GM23248 (cell line): Measurements from ENCODE around the gene ZNF816. TPM values are rescaled to one million over a fixed set of nuclear protein-coding genes. Genes with fewer than 3 reads are reported as not detected.

Source experiments
- DNase-seq: peaks from one replicate; pipeline ENCODE4 v3.0.0-alpha.2; 2015
- H2AFZ ChIP-seq: fragments of 200-600 bp; sonication (generic); 2 replicates; pipeline ENCODE4 v1.6.1; 2016; ENCODE audit warnings: antibody characterized with exemption
- H3F3A ChIP-seq: fragments of 200-600 bp; sonication (generic); 2 replicates; pipeline ENCODE4 v1.6.1; 2016; ENCODE audit warnings: mild to moderate bottlenecking, antibody characterized with exemption, mixed run types; ENCODE audit not compliant: insufficient read depth
- H3K27ac ChIP-seq: fragments of 200-600 bp; sonication (generic); 2 replicates; pipeline ENCODE4 v1.5.1; 2016; ENCODE audit warnings: mild to moderate bottlenecking
- H3K27me3 ChIP-seq: fragments of 200-600 bp; sonication (generic); replicated peaks from 2 replicates; pipeline ENCODE4 v1.6.1; 2016; ENCODE audit warnings: mild to moderate bottlenecking; ENCODE audit not compliant: insufficient read depth
- H3K36me3 ChIP-seq: fragments of 200-600 bp; sonication (generic); 2 replicates; pipeline ENCODE4 v1.6.1; 2016; ENCODE audit warnings: low read depth, mild to moderate bottlenecking
- H3K4me1 ChIP-seq: fragments of 200-600 bp; sonication (generic); 2 replicates; pipeline ENCODE4 v1.6.1; 2016; ENCODE audit warnings: mild to moderate bottlenecking; ENCODE audit not compliant: insufficient read depth
- H3K4me2 ChIP-seq: fragments of 200-600 bp; sonication (generic); one replicate; pipeline ENCODE4 v1.6.1; 2016; ENCODE audit warnings: mild to moderate bottlenecking; ENCODE audit not compliant: unreplicated experiment
- H3K4me3 ChIP-seq: fragments of 200-600 bp; sonication (generic); 2 replicates; pipeline ENCODE4 v1.5.1; 2016; ENCODE audit warnings: mild to moderate bottlenecking
- H3K79me2 ChIP-seq: fragments of 200-600 bp; sonication (generic); 2 replicates; pipeline ENCODE4 v1.6.1; 2016; ENCODE audit warnings: mild to moderate bottlenecking; ENCODE audit not compliant: insufficient read depth
- H3K9ac ChIP-seq: fragments of 200-600 bp; sonication (generic); 2 replicates; pipeline ENCODE4 v1.6.1; 2016; ENCODE audit warnings: mild to moderate bottlenecking
- H3K9me2 ChIP-seq: fragments of 200-600 bp; sonication (generic); 2 replicates; pipeline ENCODE4 v1.6.1; 2016; ENCODE audit warnings: mixed run types, mild to moderate bottlenecking, moderate library complexity; ENCODE audit not compliant: insufficient read depth
- H3K9me3 ChIP-seq: fragments of 200-600 bp; sonication (generic); one replicate; pipeline ENCODE4 v1.6.1; 2017; ENCODE audit warnings: low read depth
- H4K20me1 ChIP-seq: fragments of 200-600 bp; sonication (generic); 2 replicates; pipeline ENCODE4 v1.6.0; 2016; ENCODE audit not compliant: insufficient read depth
- EZH2 ChIP-seq: fragments of 200-600 bp; sonication (generic); IDR thresholded peaks from 2 replicates; pipeline ENCODE4 v1.6.1; 2018; ENCODE audit warnings: antibody characterized with exemption, mild to moderate bottlenecking; ENCODE audit not compliant: insufficient read depth, poor library complexity, severe bottlenecking
- EZH2phosphoT487 ChIP-seq: fragments of 200-600 bp; sonication (generic); IDR thresholded peaks from 2 replicates; pipeline ENCODE4 v1.6.1; 2018; ENCODE audit warnings: antibody characterized with exemption, moderate library complexity, mild to moderate bottlenecking, low read depth; ENCODE audit not compliant: insufficient read depth
- WGBS, 2 experiments: methylation state at CpG; one replicate each; pipeline ENCODE4 v1.1.6; 2015 to 2017; ENCODE audit warnings: low lambda C conversion rate in 2 of 2, low coverage in 1 of 2; ENCODE audit errors: missing lambda C conversion rate in 2 of 2; 5-methylcytosine and 5-hydroxymethylcytosine counted together
- in situ Hi-C: fragments of 300-500 bp; cut with MboI; formaldehyde crosslinking; loops from 2 replicates; pipeline ENCODE4 v1.15.0; 2020
- polyA plus RNA-seq: library from polyadenylated mRNA; unstranded; fragments of >200 nt; fragmentation: Nextera tagmentation; extraction: Ambion mirVana; gene quantifications from 2 replicates; pipeline ENCODE4 v1.2.1, GENCODE V29; 2016
- total RNA-seq: library from RNA; depleted of rRNA; stranded (reverse); fragments of >200 nt; shearing (Covaris generic); gene quantifications from 2 replicates; pipeline ENCODE4 v1.2.3, GENCODE V29; 2014

The ZNF816 gene
- total and polyA plus RNA-seq, 2 experiments from 2014 or later = 3.0 to 4.3 TPM

DNA sequence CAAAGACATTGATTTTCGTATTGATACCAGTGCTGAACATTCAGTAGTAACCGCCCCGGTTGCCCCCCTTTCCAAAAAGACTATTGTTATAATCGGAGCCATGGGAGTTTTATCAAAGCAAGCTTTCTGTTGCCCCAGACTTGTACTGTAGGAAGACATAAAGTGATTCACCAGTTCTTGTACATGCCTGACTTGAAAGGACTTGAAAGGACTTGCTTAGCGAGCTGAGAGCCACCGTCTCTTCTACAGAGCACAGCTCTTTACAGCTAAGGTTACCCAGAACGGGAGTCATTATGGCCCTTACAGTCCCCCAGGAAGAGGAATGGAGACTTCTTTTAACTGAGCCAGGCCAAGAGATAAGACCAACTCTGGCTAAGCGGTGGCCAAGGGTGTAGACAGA is 5.1 kb downstream of the ZNF816 start:
- no peak overlapping the region for H3K27ac ChIP-seq
- no peak overlapping the region for H2AFZ ChIP-seq
- no peak overlapping the region for H3K4me2 ChIP-seq
- whole genome bisulfite sequencing, 2 experiments = 92 to 93% methylated on average over 8 of the region's 8 CpGs
- in situ Hi-C loops = no loop called here
- H3K4me1 ChIP-seq = 0 out of 2 replicates have a peak, but pooled peaks cover 11% of the 10 kb centered on the region
- H3K79me2 ChIP-seq = peaks cover 41% of the 10 kb centered on the region
- no peaks in the 10 kb centered on the region for H4K20me1 ChIP-seq
- DNase-seq = no peak
- H3K9me2 ChIP-seq = no peaks in the 10 kb centered on the region
- H3F3A ChIP-seq = peaks cover 5% of the 10 kb centered on the region; the same call in 1 of the 2 replicates
- peaks cover 12% of the 10 kb centered on the region for H3K36me3 ChIP-seq
- H3K9ac ChIP-seq = no peak overlapping the region
- H3K27me3 ChIP-seq = no peaks in the 10 kb centered on the region
- H3K9me3 ChIP-seq = no peaks in the 10 kb centered on the region
- no peak overlapping the region for H3K4me3 ChIP-seq
- no peak for TF ChIP-seq EZH2phosphoT487
- TF ChIP-seq EZH2 = no peak

DNA sequence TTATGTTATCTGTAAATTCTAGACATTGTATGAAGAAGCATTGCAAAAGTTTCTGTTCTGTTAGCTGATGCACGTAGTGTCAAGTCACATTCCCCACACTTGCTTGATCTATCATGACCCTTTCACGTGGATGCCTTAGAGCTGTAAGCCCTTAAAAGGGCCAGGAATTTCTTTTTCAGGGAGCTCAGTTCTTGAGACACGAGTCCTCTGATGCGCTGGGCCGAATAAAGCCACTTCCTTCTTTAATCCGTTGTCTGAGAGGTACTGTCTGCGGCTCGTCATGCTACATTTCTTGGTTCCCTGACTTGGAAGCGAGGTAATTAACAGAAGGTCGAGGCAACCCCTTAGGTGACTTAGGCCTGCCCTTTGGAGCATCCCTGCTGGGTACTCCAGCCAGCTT is 5.8 kb downstream of the ZNF816 start:
- H3K27ac ChIP-seq = no peak overlapping the region
- DNase-seq = no peak
- H4K20me1 ChIP-seq = no peaks in the 10 kb centered on the region
- no peak overlapping the region for H3K4me2 ChIP-seq
- WGBS, 2 experiments = 95 to 97% methylated on average over 10 of the region's 10 CpGs
- in situ Hi-C loops = no loop called here
- H3K4me3 ChIP-seq = no peak overlapping the region
- no peaks in the 10 kb centered on the region for H3K27me3 ChIP-seq
- H3K9me2 ChIP-seq = no peaks in the 10 kb centered on the region
- TF ChIP-seq EZH2 = no peak
- TF ChIP-seq EZH2phosphoT487 = no peak
- H3K9me3 ChIP-seq = no peaks in the 10 kb centered on the region
- H3K36me3 ChIP-seq = peaks cover 19% of the 10 kb centered on the region
- no peak overlapping the region for H2AFZ ChIP-seq
- peaks cover 39% of the 10 kb centered on the region for H3K79me2 ChIP-seq
- H3K9ac ChIP-seq = no peak overlapping the region
- peaks cover 3% of the 10 kb centered on the region; the same call in 1 of the 2 replicates for H3F3A ChIP-seq
- H3K4me1 ChIP-seq = 0 out of 2 replicates have a peak, but pooled peaks cover 11% of the 10 kb centered on the region

DNA sequence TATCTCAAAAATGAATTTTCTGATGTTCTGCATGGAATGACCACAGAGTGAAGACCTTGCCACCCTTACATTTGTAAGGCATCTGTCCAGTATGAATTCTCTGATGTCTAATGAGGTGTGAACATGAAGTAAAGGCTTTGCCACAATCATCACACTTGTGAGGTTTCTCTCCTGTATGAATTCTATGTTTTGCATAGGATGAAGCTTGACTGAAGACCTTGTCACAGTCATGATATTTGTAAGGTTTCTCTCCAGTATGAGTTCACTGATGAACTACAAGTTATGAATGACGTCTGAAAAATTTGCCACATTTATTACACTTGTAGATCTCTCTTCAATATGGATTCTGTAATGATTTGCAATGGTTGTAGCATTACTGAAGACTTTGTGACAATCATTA is 13.3 kb downstream of the ZNF816 start:
- Histone ChIP-seq H3K27ac (no peak overlapping the region), H3K36me3 (peaks cover 36% of the 10 kb centered on the region), H3F3A (no peaks in the 10 kb centered on the region), H2AFZ (no peak overlapping the region), H3K4me2 (no peak overlapping the region), H3K9ac (no peak overlapping the region), H3K9me2 (no peaks in the 10 kb centered on the region), H3K9me3 (peaks cover 11% of the 10 kb centered on the region), H3K27me3 (no peaks in the 10 kb centered on the region), H3K4me3 (no peak overlapping the region), H3K4me1 (no peaks in the 10 kb centered on the region), H3K79me2 (no peaks in the 10 kb centered on the region), H4K20me1 (no peaks in the 10 kb centered on the region)
- 90% methylated on average over 1 of the region's 1 CpG for WGBS, 2 experiments
- in situ Hi-C loops = no loop called here
- no peak for DNase-seq
- TF ChIP-seq EZH2 = no peak
- TF ChIP-seq EZH2phosphoT487 = no peak

DNA sequence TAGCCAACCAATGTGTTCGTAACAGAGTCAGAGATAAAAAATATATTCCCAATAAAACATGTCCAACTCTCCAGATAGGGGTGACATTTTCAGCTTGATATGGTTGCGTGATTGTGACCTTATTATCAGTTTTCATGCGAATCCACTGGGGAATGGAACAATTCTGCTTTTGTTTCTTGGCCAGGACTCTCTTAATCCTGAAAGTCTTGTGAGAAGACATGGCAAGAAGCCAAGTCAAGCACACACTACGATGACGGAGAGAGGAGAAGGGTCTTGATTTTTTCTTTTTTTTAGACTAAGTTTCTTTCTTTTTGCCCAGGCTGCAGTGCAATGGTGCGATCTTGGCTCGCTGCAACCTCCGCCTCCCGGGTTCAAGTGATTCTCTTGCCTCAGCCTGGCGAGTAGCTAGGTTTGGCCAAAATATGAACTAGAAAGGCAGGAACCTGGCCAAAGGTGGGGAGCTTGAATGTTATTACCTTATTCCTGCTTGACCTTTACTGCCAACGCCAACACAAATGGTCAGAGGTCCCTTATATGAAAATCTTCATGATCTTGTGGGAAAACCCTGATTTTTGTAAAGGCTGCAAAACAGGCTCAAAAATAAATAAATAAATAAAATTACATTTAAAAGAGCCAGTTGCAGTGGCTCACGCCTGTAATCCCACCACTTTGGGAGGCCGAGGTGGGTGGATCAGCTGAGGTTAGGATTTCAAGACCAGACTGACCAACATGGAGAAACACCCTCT is 14.5 kb downstream of the ZNF816 start:
- TF ChIP-seq EZH2phosphoT487 (no peak), EZH2 (no peak)
- 95 to 96% methylated on average over 13 of the region's 13 CpGs for WGBS, 2 experiments
- no peak overlapping the region for H3K4me3 ChIP-seq
- H3K4me1 ChIP-seq = peaks cover 2% of the 10 kb centered on the region; the same call in 1 of the 2 replicates
- H3K4me2 ChIP-seq = no peak overlapping the region
- H3F3A ChIP-seq = peaks cover 2% of the 10 kb centered on the region; the same call in 1 of the 2 replicates
- H3K9me2 ChIP-seq = no peaks in the 10 kb centered on the region
- H3K27ac ChIP-seq = no peak overlapping the region
- H3K79me2 ChIP-seq = no peaks in the 10 kb centered on the region
- H3K9me3 ChIP-seq = peaks cover 11% of the 10 kb centered on the region
- no peaks in the 10 kb centered on the region for H3K27me3 ChIP-seq
- H2AFZ ChIP-seq = no peak overlapping the region
- no peak for DNase-seq
- in situ Hi-C loops = no loop called here
- H3K36me3 ChIP-seq = peaks cover 36% of the 10 kb centered on the region
- H4K20me1 ChIP-seq = no peaks in the 10 kb centered on the region
- H3K9ac ChIP-seq = no peak overlapping the region
